Thoracic aorta (tissue), 2 donors: ENCODE measurements around the gene ICA1. TPM values are rescaled to one million over a fixed set of nuclear protein-coding genes. Genes with fewer than 3 reads are reported as not detected.

ENCODE experiments used
- ATAC-seq: fragments of 150-250 bp; one replicate; pipeline ENCODE4 v1.8.0; 2017; ENCODE audit warnings: low read depth; ENCODE audit not compliant: insufficient number of reproducible peaks, low FRiP score
- DNase-seq: peaks from one replicate; pipeline ENCODE4 v3.0.0-alpha.2; 2020; ENCODE audit warnings: low spot score
- H3K27ac ChIP-seq, 2 donors: fragments of 200-600 bp; sonication (generic); 1 replicate in 1 of 2; 2 replicates in 1 of 2; pipeline ENCODE4 v1.5.1; 2016; ENCODE audit warnings: mild to moderate bottlenecking in 2 of 2, moderate library complexity in 2 of 2
- H3K27me3 ChIP-seq: fragments of 200-600 bp; sonication (generic); replicated peaks from 2 replicates; pipeline ENCODE4 v1.6.0; 2016; ENCODE audit warnings: mild to moderate bottlenecking; ENCODE audit not compliant: insufficient read depth
- H3K36me3 ChIP-seq: fragments of 200-600 bp; sonication (generic); one replicate; pipeline ENCODE4 v1.5.1; 2016
- H3K4me1 ChIP-seq, 2 donors: fragments of 200-600 bp; sonication (generic); 1 replicate in 1 of 2; 2 replicates in 1 of 2; pipeline versions ENCODE4 v1.5.1 to v1.6.0; 2016; ENCODE audit warnings: low read depth in 2 of 2, mild to moderate bottlenecking in 1 of 2; ENCODE audit not compliant: control insufficient read depth in 1 of 2
- H3K4me3 ChIP-seq: fragments of 200-600 bp; sonication (generic); 2 replicates; pipeline ENCODE4 v1.5.1; 2016; ENCODE audit warnings: mild to moderate bottlenecking
- H3K9me3 ChIP-seq: fragments of 200-600 bp; sonication (generic); 2 replicates; pipeline ENCODE4 v1.5.1; 2016
- total RNA-seq, 2 donors: library from RNA; depleted of rRNA; stranded (reverse); fragments of >200 nt; gene quantifications; one replicate each; pipeline versions ENCODE4 v1.1.0 to v1.2.3, GENCODE V29; 2016
- TF ChIP-seq, protein P1 (sequence below): fragments of 200-600 bp; sonication (generic); IDR thresholded peaks from one replicate; pipeline ENCODE4 v1.5.1; 2019; ENCODE audit warnings: antibody characterized with exemption

ICA1 gene
- total RNA-seq, 2 donors from 2014 or later, result 6.6 to 9.9 TPM

DNA sequence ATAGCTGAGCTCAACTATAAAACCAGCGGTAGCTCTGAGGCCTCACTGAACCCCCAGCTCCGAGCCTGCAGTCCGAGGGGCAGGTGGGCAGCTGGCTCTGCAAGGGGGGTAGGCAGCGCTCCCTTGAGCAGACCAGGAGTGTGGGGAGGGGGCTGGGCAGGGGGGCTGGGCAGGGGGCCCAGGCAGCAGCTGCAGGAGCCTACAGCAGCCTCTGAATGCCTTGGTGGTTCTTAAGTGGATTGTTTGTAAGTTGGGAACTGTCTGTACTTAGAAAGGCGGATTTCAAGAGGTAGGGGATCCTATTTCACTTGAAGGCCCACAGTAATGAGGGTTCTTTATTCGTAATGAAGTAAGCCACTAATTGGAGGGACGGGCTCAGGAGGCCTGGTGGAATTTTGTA, 72.3 kb downstream of the ICA1 start:
- no peaks in the 10 kb centered on the region for H3K36me3 ChIP-seq
- no peaks in the 10 kb centered on the region for H3K4me1 ChIP-seq
- no peak overlapping the region for H3K4me3 ChIP-seq
- H3K9me3 ChIP-seq, result no peaks in the 10 kb centered on the region
- ATAC-seq (no peak), DNase-seq (no peak)
- H3K27me3 ChIP-seq, result no peaks in the 10 kb centered on the region
- H3K27ac ChIP-seq, result no peak overlapping the region
- TF ChIP-seq, protein P1, sequence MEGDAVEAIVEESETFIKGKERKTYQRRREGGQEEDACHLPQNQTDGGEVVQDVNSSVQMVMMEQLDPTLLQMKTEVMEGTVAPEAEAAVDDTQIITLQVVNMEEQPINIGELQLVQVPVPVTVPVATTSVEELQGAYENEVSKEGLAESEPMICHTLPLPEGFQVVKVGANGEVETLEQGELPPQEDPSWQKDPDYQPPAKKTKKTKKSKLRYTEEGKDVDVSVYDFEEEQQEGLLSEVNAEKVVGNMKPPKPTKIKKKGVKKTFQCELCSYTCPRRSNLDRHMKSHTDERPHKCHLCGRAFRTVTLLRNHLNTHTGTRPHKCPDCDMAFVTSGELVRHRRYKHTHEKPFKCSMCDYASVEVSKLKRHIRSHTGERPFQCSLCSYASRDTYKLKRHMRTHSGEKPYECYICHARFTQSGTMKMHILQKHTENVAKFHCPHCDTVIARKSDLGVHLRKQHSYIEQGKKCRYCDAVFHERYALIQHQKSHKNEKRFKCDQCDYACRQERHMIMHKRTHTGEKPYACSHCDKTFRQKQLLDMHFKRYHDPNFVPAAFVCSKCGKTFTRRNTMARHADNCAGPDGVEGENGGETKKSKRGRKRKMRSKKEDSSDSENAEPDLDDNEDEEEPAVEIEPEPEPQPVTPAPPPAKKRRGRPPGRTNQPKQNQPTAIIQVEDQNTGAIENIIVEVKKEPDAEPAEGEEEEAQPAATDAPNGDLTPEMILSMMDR, result no peak

- Histone ChIP-seq H3K27ac (no peak overlapping the region), H3K27me3 (no peaks in the 10 kb centered on the region), H3K36me3 (no peaks in the 10 kb centered on the region), H3K4me1 (no peaks in the 10 kb centered on the region), H3K4me3 (no peak overlapping the region), H3K9me3 (no peaks in the 10 kb centered on the region)
- DNase-seq, result no peak
- ATAC-seq, result no peak
- TF ChIP-seq, protein P1, result no peak
These were observed 75.9 kb downstream of the ICA1 start for GRCh38 chr7:8185926-8186683.

- Histone ChIP-seq H3K4me1 (no peaks in the 10 kb centered on the region), H3K9me3 (no peaks in the 10 kb centered on the region), H3K36me3 (no peaks in the 10 kb centered on the region), H3K4me3 (no peak overlapping the region), H3K27ac (no peak overlapping the region), H3K27me3 (no peaks in the 10 kb centered on the region)
- DNase-seq, result no peak
- TF ChIP-seq, protein P1, result no peak
- no peak for ATAC-seq
These were observed 77.7 kb downstream of the ICA1 start for GRCh38 chr7:8184221-8184620.

DNA sequence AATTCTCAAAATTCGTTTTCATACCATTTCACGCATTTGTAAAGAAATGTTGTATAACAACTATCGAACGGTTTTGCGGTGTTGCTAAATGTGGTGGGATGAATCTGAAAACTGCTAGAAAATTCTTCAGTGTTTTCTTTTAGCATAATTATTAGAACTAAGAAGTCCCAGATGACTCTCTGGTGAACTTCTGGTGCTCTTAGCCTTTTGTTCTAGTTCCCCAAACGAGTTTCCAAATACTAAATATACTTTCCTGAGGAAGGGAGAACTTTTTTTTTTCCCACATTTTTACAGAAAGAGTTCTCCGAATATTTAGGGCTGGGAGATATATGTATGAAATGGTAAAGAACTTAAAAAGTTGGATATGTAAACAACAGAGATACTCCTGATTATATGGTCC, 82.5 kb downstream of the ICA1 start:
- H3K36me3 ChIP-seq, result no peaks in the 10 kb centered on the region
- no peaks in the 10 kb centered on the region for H3K9me3 ChIP-seq
- ATAC-seq, result no peak
- peaks cover 0 to 3% of the 10 kb centered on the region in 2 donors for H3K4me1 ChIP-seq
- H3K4me3 ChIP-seq, result no peak overlapping the region
- DNase-seq, result no peak
- no peaks in the 10 kb centered on the region for H3K27me3 ChIP-seq
- TF ChIP-seq, protein P1, result no peak
- no peak overlapping the region for H3K27ac ChIP-seq

DNA sequence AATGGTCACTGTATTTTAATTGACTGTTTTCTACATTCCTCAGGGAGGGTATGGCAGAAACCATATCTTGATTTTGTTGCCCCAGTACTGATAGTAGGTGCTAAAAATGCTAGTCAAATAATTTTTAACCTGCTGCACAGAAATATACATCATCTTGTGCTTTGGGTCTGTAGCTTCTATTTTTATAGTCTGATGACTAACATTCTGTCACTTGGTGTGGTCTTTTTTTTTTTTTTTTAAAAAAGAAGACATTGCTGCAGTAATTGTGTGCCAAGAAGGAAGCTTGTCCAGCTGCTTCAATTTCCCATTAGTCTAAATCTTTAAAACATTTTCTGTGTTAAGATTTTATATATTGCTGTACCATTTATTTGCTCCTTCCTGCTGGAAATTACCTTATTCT, 83.6 kb downstream of the ICA1 start:
- Histone ChIP-seq H3K27ac (no peak overlapping the region), H3K27me3 (no peaks in the 10 kb centered on the region), H3K36me3 (no peaks in the 10 kb centered on the region), H3K9me3 (no peaks in the 10 kb centered on the region), H3K4me1 (peaks cover 0 to 6% of the 10 kb centered on the region in 2 donors), H3K4me3 (no peak overlapping the region)
- TF ChIP-seq, protein P1, result no peak
- no peak for ATAC-seq
- no peak for DNase-seq
